Liver (tissue), 9 donors: ENCODE data around the gene AGPAT2. TPM values are rescaled to one million over a fixed set of nuclear protein-coding genes. Genes with fewer than 3 reads are reported as not detected.

Source experiments
- DNase-seq: peaks from one replicate; pipeline ENCODE4 v3.0.0-alpha.2; 2017; ENCODE audit warnings: low spot score
- H3K27ac ChIP-seq, 2 donors: one replicate each; pipeline ENCODE4 v1.7.0; 2013; ENCODE audit warnings: inconsistent platforms in 2 of 2, low read length in 2 of 2, control low read depth in 1 of 2, low read depth in 1 of 2, mild to moderate bottlenecking in 1 of 2
- H3K27me3 ChIP-seq, 4 donors: one replicate each; pipeline versions ENCODE4 v1.6.1 to v1.7.0; 2013; ENCODE audit warnings: low read length in 3 of 4, inconsistent platforms in 1 of 4, mild to moderate bottlenecking in 1 of 4, moderate library complexity in 1 of 4; ENCODE audit not compliant: control insufficient read depth in 4 of 4, insufficient read depth in 4 of 4
- H3K36me3 ChIP-seq, 4 donors: one replicate each; pipeline versions ENCODE4 v1.6.1 to v1.7.0; 2013; ENCODE audit warnings: low read length in 3 of 4, mild to moderate bottlenecking in 3 of 4, low read depth in 1 of 4, moderate library complexity in 1 of 4; ENCODE audit not compliant: control insufficient read depth in 4 of 4, insufficient read depth in 3 of 4
- H3K4me1 ChIP-seq, 4 donors: one replicate each; pipeline versions ENCODE4 v1.6.1 to v1.7.0; 2013; ENCODE audit warnings: low read length in 3 of 4, mild to moderate bottlenecking in 3 of 4, moderate library complexity in 1 of 4; ENCODE audit not compliant: control insufficient read depth in 4 of 4, insufficient read depth in 4 of 4
- H3K4me3 ChIP-seq, 3 donors: one replicate each; pipeline versions ENCODE4 v1.6.1 to v1.7.0; 2013; ENCODE audit warnings: low read length in 3 of 3, control low read depth in 1 of 3, low read depth in 1 of 3, mild to moderate bottlenecking in 1 of 3
- H3K9ac ChIP-seq, 2 donors: one replicate each; pipeline ENCODE4 v1.7.0; 2013; ENCODE audit warnings: low read length in 2 of 2, mild to moderate bottlenecking in 2 of 2, moderate library complexity in 2 of 2, control low read depth in 1 of 2, low read depth in 1 of 2
- H3K9me3 ChIP-seq, 4 donors: one replicate each; pipeline versions ENCODE4 v1.6.1 to v1.7.0; 2013; ENCODE audit warnings: low read length in 3 of 4; ENCODE audit not compliant: control insufficient read depth in 4 of 4
- EGR1 ChIP-seq, 2 donors: IDR thresholded peaks; 2 replicates each; pipeline ENCODE4 v1.6.1; 2016 to 2018; ENCODE audit warnings: antibody characterized with exemption in 2 of 2, low read depth in 2 of 2
- FOXA1 ChIP-seq: IDR thresholded peaks from 2 replicates; pipeline ENCODE4 v1.6.1; 2016; ENCODE audit warnings: antibody characterized with exemption
- FOXA2 ChIP-seq: IDR thresholded peaks from 2 replicates; pipeline ENCODE4 v1.6.1; 2016; ENCODE audit warnings: antibody characterized with exemption
- GABPA ChIP-seq, 2 donors: IDR thresholded peaks in 1 of 2; conservative IDR thresholded peaks in 1 of 2; 2 replicates each; pipeline ENCODE4 v1.6.1; 2016; ENCODE audit warnings: antibody characterized with exemption in 2 of 2, mild to moderate bottlenecking in 1 of 2, moderate library complexity in 1 of 2
- HNF4A ChIP-seq, 2 donors: conservative IDR thresholded peaks; 2 replicates each; pipeline ENCODE4 v1.6.1; 2016; ENCODE audit warnings: antibody characterized with exemption in 2 of 2, mild to moderate bottlenecking in 2 of 2
- HNF4G ChIP-seq: IDR thresholded peaks from 2 replicates; pipeline ENCODE4 v1.6.1; 2016; ENCODE audit warnings: antibody characterized with exemption
- JUND ChIP-seq, 2 donors: IDR thresholded peaks; 2 replicates each; pipeline ENCODE4 v1.6.1; 2016; ENCODE audit warnings: antibody characterized with exemption in 2 of 2
- NR2F2 ChIP-seq: IDR thresholded peaks from 2 replicates; pipeline ENCODE4 v1.6.1; 2016; ENCODE audit warnings: antibody characterized with exemption
- RAD21 ChIP-seq, 2 donors: IDR thresholded peaks; 2 replicates each; pipeline ENCODE4 v1.6.1; 2016; ENCODE audit warnings: antibody characterized with exemption in 2 of 2, mild to moderate bottlenecking in 2 of 2
- RXRA ChIP-seq, 2 donors: IDR thresholded peaks; 2 replicates each; pipeline ENCODE4 v1.6.1; 2017 to 2018; ENCODE audit warnings: antibody characterized with exemption in 2 of 2, mild to moderate bottlenecking in 1 of 2
- SP1 ChIP-seq: IDR thresholded peaks from 2 replicates; pipeline ENCODE4 v1.6.1; 2018; ENCODE audit warnings: antibody characterized with exemption, mild to moderate bottlenecking
- TAF1 ChIP-seq: conservative IDR thresholded peaks from 2 replicates; pipeline ENCODE4 v1.6.1; 2016; ENCODE audit warnings: antibody characterized with exemption, mild to moderate bottlenecking
- YY1 ChIP-seq: IDR thresholded peaks from 2 replicates; pipeline ENCODE4 v1.6.1; 2016; ENCODE audit warnings: antibody characterized with exemption, mild to moderate bottlenecking
- WGBS: extraction: QIAGEN DNeasy Blood & Tissue Kit; methylation state at CpG from one replicate; pipeline ENCODE4 v1.1.7; 2013; 5-methylcytosine and 5-hydroxymethylcytosine counted together
- polyA plus RNA-seq, 2 donors: library from polyadenylated mRNA; stranded (reverse) in 1 of 2; unstranded in 1 of 2; fragments of 200-250 nt in 1 of 2; fragments of >200 nt in 1 of 2; fragmentation: Nextera tagmentation in 1 of 2; extraction: Ambion mirVana in 1 of 2; gene quantifications; one replicate each; pipeline versions ENCODE4 v1.2.1 to v1.2.3, GENCODE V29; 2013 to 2015
- total RNA-seq, 2 donors: library from RNA; depleted of rRNA; stranded (reverse); fragments of >200 nt; gene quantifications; one replicate each; pipeline ENCODE4 v1.2.3, GENCODE V29; 2014
- TF ChIP-seq, protein P1 (sequence below): IDR thresholded peaks from 2 replicates; pipeline ENCODE4 v1.6.1; 2016; ENCODE audit warnings: antibody characterized with exemption
- TF ChIP-seq, protein P2 (sequence below): IDR thresholded peaks from 2 replicates; pipeline ENCODE4 v1.6.1; 2016; ENCODE audit warnings: antibody characterized with exemption
- TF ChIP-seq, protein P3 (sequence below): fragments of 150-350 bp; IDR thresholded peaks from 2 replicates; pipeline ENCODE4 v1.5.1; 2017; ENCODE audit warnings: improper control_type of control experiment, low read depth, low read length; ENCODE audit not compliant: missing input control
- TF ChIP-seq, protein P4 (sequence below): IDR thresholded peaks from 2 replicates; pipeline ENCODE4 v1.6.1; 2016; ENCODE audit warnings: antibody characterized with exemption
- TF ChIP-seq, protein P5 (sequence below): IDR thresholded peaks from 2 replicates; pipeline ENCODE4 v1.6.1; 2016; ENCODE audit warnings: antibody characterized with exemption, mild to moderate bottlenecking
- donor health status: healthy.
- donor health status: healthy.
- donor health status: healthy.
- donor health status: healthy.
- donor health status: healthy.

The AGPAT2 gene
- total and polyA plus RNA-seq, 4 donors: 75.1 to 222 (median 212) TPM

DNA sequence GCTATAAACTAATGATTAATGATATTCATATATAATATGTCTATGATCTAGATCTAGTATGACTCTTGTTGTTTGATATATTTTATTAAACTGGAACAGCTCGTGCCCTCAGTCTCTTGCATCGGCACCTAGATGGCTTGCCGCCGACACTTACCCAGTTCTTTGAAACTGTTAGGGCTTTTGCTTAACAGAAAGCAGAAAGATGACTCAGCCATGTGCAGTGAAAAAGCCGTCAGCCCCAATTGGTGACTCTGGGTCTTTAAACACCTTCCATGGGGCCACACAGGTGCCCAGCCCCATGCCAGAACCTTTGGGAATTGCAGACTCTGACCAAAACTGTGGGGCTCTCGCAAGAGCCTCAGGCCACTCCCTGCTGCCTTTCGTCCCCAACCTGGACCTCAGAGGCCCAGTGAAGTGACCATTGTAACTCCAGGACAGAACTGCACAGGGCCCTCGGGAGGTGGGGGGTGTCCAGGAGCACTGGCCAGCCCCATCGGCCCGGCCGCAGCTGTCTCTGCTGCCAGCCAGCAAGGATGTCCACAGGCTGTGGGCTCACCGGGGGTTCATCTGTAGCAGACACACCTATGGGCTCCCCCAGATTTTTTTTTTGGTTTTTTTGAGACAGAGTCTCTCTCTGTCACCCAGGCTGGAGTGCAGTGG, 47.7 kb upstream of the AGPAT2 start:
- DNase-seq: no peak
- Histone ChIP-seq H3K4me1 (no peaks in the 10 kb centered on the region), H3K4me3 (no peak overlapping the region), H3K36me3 (no peaks in the 10 kb centered on the region), H3K27ac (no peak overlapping the region), H3K9me3 (no peaks in the 10 kb centered on the region), H3K9ac (no peak overlapping the region), H3K27me3 (no peaks in the 10 kb centered on the region)
- TF ChIP-seq RXRA (IDR thresholded peaks at IDR 0.05) (no peak), HNF4A (conservative IDR thresholded peaks at IDR 0.05) (no peak), TAF1 (no peak), NR2F2 (no peak), EGR1 (IDR thresholded peaks at IDR 0.05; ENCODE audit: low read depth in 2 of 2) (no peak), RAD21 (IDR thresholded peaks at IDR 0.05) (no peak), FOXA2 (no peak), FOXA1 (no peak), HNF4G (no peak), JUND (IDR thresholded peaks at IDR 0.05) (no peak), SP1 (no peak), YY1 (no peak), GABPA (IDR thresholded peaks at IDR 0.05 in 1 of 2, conservative IDR thresholded peaks at IDR 0.05 in 1 of 2) (no peak)
- TF ChIP-seq, protein P1, sequence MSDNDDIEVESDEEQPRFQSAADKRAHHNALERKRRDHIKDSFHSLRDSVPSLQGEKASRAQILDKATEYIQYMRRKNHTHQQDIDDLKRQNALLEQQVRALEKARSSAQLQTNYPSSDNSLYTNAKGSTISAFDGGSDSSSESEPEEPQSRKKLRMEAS: no peak
- TF ChIP-seq, protein P2, sequence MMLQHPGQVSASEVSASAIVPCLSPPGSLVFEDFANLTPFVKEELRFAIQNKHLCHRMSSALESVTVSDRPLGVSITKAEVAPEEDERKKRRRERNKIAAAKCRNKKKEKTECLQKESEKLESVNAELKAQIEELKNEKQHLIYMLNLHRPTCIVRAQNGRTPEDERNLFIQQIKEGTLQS: no peak
- TF ChIP-seq, protein P3, sequence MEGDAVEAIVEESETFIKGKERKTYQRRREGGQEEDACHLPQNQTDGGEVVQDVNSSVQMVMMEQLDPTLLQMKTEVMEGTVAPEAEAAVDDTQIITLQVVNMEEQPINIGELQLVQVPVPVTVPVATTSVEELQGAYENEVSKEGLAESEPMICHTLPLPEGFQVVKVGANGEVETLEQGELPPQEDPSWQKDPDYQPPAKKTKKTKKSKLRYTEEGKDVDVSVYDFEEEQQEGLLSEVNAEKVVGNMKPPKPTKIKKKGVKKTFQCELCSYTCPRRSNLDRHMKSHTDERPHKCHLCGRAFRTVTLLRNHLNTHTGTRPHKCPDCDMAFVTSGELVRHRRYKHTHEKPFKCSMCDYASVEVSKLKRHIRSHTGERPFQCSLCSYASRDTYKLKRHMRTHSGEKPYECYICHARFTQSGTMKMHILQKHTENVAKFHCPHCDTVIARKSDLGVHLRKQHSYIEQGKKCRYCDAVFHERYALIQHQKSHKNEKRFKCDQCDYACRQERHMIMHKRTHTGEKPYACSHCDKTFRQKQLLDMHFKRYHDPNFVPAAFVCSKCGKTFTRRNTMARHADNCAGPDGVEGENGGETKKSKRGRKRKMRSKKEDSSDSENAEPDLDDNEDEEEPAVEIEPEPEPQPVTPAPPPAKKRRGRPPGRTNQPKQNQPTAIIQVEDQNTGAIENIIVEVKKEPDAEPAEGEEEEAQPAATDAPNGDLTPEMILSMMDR: no peak
- TF ChIP-seq, protein P4, sequence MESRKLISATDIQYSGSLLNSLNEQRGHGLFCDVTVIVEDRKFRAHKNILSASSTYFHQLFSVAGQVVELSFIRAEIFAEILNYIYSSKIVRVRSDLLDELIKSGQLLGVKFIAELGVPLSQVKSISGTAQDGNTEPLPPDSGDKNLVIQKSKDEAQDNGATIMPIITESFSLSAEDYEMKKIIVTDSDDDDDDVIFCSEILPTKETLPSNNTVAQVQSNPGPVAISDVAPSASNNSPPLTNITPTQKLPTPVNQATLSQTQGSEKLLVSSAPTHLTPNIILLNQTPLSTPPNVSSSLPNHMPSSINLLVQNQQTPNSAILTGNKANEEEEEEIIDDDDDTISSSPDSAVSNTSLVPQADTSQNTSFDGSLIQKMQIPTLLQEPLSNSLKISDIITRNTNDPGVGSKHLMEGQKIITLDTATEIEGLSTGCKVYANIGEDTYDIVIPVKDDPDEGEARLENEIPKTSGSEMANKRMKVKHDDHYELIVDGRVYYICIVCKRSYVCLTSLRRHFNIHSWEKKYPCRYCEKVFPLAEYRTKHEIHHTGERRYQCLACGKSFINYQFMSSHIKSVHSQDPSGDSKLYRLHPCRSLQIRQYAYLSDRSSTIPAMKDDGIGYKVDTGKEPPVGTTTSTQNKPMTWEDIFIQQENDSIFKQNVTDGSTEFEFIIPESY: no peak
- TF ChIP-seq, protein P5, sequence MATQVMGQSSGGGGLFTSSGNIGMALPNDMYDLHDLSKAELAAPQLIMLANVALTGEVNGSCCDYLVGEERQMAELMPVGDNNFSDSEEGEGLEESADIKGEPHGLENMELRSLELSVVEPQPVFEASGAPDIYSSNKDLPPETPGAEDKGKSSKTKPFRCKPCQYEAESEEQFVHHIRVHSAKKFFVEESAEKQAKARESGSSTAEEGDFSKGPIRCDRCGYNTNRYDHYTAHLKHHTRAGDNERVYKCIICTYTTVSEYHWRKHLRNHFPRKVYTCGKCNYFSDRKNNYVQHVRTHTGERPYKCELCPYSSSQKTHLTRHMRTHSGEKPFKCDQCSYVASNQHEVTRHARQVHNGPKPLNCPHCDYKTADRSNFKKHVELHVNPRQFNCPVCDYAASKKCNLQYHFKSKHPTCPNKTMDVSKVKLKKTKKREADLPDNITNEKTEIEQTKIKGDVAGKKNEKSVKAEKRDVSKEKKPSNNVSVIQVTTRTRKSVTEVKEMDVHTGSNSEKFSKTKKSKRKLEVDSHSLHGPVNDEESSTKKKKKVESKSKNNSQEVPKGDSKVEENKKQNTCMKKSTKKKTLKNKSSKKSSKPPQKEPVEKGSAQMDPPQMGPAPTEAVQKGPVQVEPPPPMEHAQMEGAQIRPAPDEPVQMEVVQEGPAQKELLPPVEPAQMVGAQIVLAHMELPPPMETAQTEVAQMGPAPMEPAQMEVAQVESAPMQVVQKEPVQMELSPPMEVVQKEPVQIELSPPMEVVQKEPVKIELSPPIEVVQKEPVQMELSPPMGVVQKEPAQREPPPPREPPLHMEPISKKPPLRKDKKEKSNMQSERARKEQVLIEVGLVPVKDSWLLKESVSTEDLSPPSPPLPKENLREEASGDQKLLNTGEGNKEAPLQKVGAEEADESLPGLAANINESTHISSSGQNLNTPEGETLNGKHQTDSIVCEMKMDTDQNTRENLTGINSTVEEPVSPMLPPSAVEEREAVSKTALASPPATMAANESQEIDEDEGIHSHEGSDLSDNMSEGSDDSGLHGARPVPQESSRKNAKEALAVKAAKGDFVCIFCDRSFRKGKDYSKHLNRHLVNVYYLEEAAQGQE: no peak
- WGBS: 87% methylated on average over 12 of the region's 12 CpGs
